ENCODE measurements around the gene ENAM.

GRCh38 chr4:70640192-70640591, 11.6 kb downstream of the ENAM start:
- no peak for TF ChIP-seq CTCF (conservative IDR thresholded peaks at IDR 0.05 in 1 of 2, IDR thresholded peaks at IDR 0.05 in 1 of 2; ENCODE audit: low read depth in 1 of 2, low read length in 2 of 2)
- no peak for TF ChIP-seq EZH2 (IDR thresholded peaks at IDR 0.05; ENCODE audit: low read length, missing control alignments)
